ENCODE measurements around the gene BCL7C.

Gene BCL7C

GRCh38 chr16:30841332-30841731, 52.5 kb downstream of the BCL7C start:
- no peak for ATAC-seq
- TF ChIP-seq RARB (CRISPR knock-in tag; IDR thresholded peaks at IDR 0.05) (no peak), ISL1 (CRISPR knock-in tag; IDR thresholded peaks at IDR 0.05) (no peak)

- TF ChIP-seq TSHZ2 (CRISPR knock-in tag; IDR thresholded peaks at IDR 0.05) (no peak), TOX (CRISPR knock-in tag; IDR thresholded peaks at IDR 0.05; ENCODE audit: borderline replicate concordance) (no peak), PATZ1 (CRISPR knock-in tag; IDR thresholded peaks at IDR 0.05; ENCODE audit: borderline replicate concordance) (no peak)
- no peak for ATAC-seq
These were observed 53.3 kb downstream of the BCL7C start for GRCh38 chr16:30840611-30841010.

GRCh38 chr16:30839523-30840227, 54.2 kb downstream of the BCL7C start:
- ATAC-seq: no peak

GRCh38 chr16:30838876-30839471, 54.9 kb downstream of the BCL7C start:
- ATAC-seq: peak; percentile 57
- TF ChIP-seq TCF4 (CRISPR knock-in tag; IDR thresholded peaks at IDR 0.05; ENCODE audit: borderline replicate concordance): no peak
- no peak for TF ChIP-seq ZNF70 (CRISPR knock-in tag; IDR thresholded peaks at IDR 0.05)
- no peak for TF ChIP-seq ZC3H10 (CRISPR knock-in tag; IDR thresholded peaks at IDR 0.05)
- no peak for TF ChIP-seq OSR1 (CRISPR knock-in tag; IDR thresholded peaks at IDR 0.05)
- TF ChIP-seq ARNTL (CRISPR knock-in tag; IDR thresholded peaks at IDR 0.05; ENCODE audit: borderline replicate concordance, low read depth): no peak
- no peak for TF ChIP-seq PATZ1 (CRISPR knock-in tag; IDR thresholded peaks at IDR 0.05; ENCODE audit: borderline replicate concordance)
- TF ChIP-seq BACH2 (CRISPR knock-in tag; IDR thresholded peaks at IDR 0.05; ENCODE audit: borderline replicate concordance): no peak
- TF ChIP-seq ISL1 (CRISPR knock-in tag; IDR thresholded peaks at IDR 0.05): no peak
- TF ChIP-seq ZNF565 (CRISPR knock-in tag; conservative IDR thresholded peaks at IDR 0.05; ENCODE audit: low read depth): no peak
- no peak for TF ChIP-seq TSHZ2 (CRISPR knock-in tag; IDR thresholded peaks at IDR 0.05)
- TF ChIP-seq PPARA (CRISPR knock-in tag; IDR thresholded peaks at IDR 0.05; ENCODE audit: borderline replicate concordance): no peak
- TF ChIP-seq ESRRG (CRISPR knock-in tag; IDR thresholded peaks at IDR 0.05): no peak

More at GRCh38 chr16:30839523-30840227, 54.2 kb downstream of the BCL7C start:
- no peak for TF ChIP-seq PPARA (CRISPR knock-in tag; IDR thresholded peaks at IDR 0.05; ENCODE audit: borderline replicate concordance)
- TF ChIP-seq GLIS3 (CRISPR knock-in tag; IDR thresholded peaks at IDR 0.05): no peak
- no peak for TF ChIP-seq ZC3H10 (CRISPR knock-in tag; IDR thresholded peaks at IDR 0.05)
- no peak for TF ChIP-seq RARB (CRISPR knock-in tag; IDR thresholded peaks at IDR 0.05)
- TF ChIP-seq ZNF565 (CRISPR knock-in tag; conservative IDR thresholded peaks at IDR 0.05; ENCODE audit: low read depth): no peak
- TF ChIP-seq TOX (CRISPR knock-in tag; IDR thresholded peaks at IDR 0.05; ENCODE audit: borderline replicate concordance): no peak
- TF ChIP-seq ARNTL (CRISPR knock-in tag; IDR thresholded peaks at IDR 0.05; ENCODE audit: borderline replicate concordance, low read depth): no peak
- TF ChIP-seq CREB5 (CRISPR knock-in tag; IDR thresholded peaks at IDR 0.05; ENCODE audit: low read depth): no peak
- TF ChIP-seq PATZ1 (CRISPR knock-in tag; IDR thresholded peaks at IDR 0.05; ENCODE audit: borderline replicate concordance): no peak
- no peak for TF ChIP-seq ESRRG (CRISPR knock-in tag; IDR thresholded peaks at IDR 0.05)
